ENCODE measurements around the gene TMEM100.
"Not testable (repeated sequence)": the region's sequence is repeated elsewhere in the genome, so short reads cannot be mapped to it uniquely, and the experiment has no call there.

The TMEM100 gene

GRCh38 chr17:55687037-55687436 is 35.6 kb downstream of the TMEM100 start:
- no peak for DNase-seq (ENCODE audit: low read depth, low spot score)

DNA sequence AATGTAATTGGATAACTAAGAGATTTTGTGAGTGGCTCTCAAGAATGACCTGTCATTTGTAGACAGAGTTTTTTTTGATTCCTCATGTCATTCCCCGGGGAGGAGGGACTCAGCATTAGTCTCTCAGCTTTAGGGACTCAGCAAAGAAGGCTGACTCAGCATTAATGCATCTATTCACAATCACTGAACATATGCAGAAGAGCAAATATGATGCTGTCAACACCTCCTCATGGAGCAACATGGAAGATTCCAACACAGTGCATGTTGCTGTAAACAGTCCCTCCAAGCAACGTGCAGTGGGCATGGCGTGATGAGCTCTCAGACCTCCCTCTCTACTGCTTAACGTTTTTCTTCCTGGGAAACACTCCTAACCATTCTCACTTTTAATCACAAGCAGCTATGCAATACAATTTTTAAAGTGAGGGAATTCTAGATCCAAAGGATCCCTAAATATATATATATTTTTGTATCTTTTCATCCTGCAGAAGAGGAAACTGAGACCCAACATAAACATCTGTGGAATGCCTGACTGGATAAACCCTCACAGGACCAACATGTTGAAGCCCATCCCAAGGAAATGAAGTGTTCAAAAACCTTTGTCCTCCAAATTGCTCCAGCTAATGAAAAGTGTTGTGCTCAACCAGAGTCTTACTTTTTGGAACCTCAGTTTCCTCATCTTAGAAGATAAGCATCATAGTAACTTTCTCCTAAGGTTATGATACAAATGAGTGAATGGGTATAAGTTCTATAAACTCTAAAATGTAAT is 38.9 kb downstream of the TMEM100 start:
- no peak for DNase-seq (ENCODE audit: low read depth, low spot score)

- no peak for DNase-seq (ENCODE audit: low read depth, low spot score)
These were observed 41.3 kb downstream of the TMEM100 start for GRCh38 chr17:55681342-55681700.

DNA sequence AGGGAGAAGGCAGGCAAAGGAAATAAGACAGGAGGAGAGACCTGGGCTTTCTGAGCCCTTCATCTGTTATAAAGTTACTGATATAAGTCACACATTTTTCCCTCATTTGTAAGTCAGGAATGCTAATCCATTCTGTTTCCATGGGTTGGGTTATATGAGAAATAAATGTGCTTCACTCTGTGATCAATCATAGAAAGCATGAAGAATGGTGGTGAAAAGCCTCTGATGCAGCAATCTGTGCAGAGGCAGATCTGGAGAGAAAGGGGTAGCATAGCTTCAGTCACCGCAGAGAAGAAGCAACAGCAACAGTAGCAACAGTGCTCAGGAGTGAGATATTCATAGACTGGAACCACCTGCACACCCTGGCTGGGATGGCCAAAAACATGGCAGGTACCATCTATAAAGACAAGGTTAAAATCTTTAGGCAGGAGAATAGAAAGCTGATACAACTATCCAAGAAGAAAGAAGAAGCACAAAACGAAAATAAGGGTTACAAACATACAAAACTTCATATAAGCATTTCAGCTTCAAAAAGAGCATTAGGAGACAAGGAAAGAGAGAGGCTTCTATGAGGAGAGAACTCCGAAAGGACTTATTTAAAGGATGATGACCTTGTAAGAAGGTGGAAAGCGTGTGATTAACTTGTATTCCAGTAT is 41.9 kb downstream of the TMEM100 start:
- DNase-seq (ENCODE audit: low read depth, low spot score): no peak

DNA sequence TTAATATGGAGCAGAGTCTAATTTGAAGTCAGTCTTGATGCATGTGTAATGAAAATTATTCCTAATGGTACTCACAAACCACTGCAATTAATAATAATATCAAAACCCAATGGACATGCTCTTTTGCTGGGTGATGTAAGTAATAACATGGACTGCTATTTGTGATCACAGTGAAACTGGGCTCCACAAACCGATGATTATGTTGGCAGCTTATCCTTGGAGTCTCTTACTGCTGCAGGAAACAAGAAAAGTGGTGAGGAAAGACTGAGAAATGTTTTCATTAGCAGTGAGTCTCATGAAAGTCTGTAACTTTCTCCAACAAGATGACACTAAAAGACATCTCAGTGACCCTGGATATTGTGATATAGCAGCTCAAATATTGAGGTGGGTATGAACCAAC is 45.2 kb downstream of the TMEM100 start:
- DNase-seq (ENCODE audit: low read depth, low spot score): no peak

DNA sequence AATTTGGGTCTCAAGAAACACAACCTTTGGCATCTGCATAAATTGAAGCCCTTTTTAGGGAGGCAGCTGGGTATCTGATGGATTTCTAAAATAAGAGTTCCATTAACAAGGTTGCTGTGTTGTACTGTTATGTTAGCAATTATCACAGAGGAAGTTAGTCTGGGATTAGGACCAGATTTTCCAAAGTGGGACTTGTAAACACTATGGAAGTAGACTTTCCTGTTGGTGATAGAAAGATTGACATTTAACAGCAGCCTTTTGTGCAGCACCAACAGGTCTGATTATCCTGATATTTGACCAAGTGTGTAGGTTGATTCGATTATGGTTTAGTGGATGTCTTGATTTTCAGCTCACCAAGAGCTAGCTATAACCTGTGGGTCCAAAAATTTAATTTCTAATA is 46.4 kb downstream of the TMEM100 start:
- DNase-seq (ENCODE audit: low read depth, low spot score): no peak

GRCh38 chr17:55673743-55674506 is 48.7 kb downstream of the TMEM100 start:
- no peak for DNase-seq (ENCODE audit: low read depth, low spot score)

GRCh38 chr17:55672585-55673501 is 49.8 kb downstream of the TMEM100 start:
- no peak for DNase-seq (ENCODE audit: low read depth, low spot score)

DNA sequence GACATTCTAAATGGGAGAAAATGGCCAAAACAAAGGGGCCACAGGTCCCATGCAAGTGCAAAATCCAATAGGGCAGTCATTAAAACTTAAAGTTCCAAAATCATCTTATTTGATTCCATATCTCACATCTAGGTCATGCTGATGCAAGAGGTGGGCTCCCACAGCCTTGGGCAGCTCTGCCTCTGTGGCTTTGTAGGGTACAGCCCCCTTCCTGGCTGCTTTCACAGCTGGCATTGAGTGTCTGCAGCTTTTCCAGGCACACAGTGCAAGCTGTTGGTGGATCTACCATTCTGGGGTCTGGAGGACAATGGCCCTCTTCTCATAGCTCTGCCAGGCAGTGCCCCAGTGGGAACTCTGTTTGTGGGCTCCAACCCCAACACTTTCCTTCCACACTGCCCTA is 50.7 kb downstream of the TMEM100 start:
- not testable (repeated sequence) for DNase-seq (ENCODE audit: low read depth, low spot score)

Data from ELF-1 (cell line).